CD4-positive, alpha-beta T cell treated with Interleukin-6 for 4 hours (primary cell): ENCODE measurements around the gene GOLGA6L26.
"Not testable (repeated sequence)": the region's sequence is repeated elsewhere in the genome, so short reads cannot be mapped to it uniquely, and the experiment has no call there.

Experiments
- DNase-seq: peaks from one replicate; pipeline ENCODE4 v3.0.0-alpha.2; 2020; ENCODE audit warnings: mixed read lengths

Gene GOLGA6L26, protein sequence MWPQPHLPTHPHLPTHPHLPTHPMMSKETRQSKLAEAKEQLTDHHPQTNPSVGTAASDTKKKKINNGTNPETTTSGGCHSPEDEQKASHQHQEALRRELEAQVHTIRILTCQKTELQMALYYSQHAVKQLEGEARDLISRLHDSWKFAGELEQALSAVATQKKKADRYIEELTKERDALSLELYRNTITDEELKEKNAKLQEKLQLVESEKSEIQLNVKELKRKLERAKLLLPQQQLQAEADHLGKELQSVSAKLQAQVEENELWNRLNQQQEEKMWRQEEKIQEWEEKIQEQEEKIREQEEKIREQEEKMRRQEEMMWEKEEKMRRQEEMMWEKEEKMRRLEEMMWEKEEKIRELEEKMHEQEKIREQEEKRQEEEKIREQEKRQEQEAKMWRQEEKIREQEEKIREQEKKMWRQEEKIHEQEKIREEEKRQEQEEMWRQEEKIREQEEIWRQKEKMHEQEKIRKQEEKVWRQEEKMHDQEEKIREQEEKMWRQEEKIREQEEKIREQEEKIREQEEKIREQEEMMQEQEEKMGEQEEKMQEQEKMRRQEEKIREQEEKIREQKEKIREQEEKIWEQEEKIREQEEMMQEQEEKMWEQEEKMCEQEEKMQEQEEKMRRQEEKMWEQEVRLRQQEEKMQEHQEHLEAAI

DNA sequence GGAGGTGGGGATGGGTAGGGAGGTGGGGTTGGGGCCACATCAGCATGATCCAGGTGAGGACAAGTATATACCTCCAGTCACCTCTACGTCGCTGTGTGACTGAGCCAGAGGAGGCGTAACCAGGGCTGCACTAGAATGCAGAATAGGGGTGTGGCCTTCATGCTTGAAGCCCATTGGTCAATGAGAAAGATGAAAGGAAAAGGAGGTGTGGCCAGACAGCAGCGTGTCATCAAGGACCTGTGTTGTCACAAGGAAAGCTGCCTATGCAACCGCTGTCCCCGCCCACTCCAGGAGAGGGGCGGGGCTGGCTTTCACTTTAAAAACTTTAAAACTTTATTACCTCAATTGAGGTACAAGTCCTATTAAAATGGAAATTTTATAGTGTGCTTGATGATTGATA is at the start of gene GOLGA6L26:
Gene GOLGA6L26, minus strand, starts transcription at position 101 of the 400 bp plus-strand sequence. Its CDS starts 61 bp downstream, at position 40.
- DNase-seq, result not testable (repeated sequence)

DNA sequence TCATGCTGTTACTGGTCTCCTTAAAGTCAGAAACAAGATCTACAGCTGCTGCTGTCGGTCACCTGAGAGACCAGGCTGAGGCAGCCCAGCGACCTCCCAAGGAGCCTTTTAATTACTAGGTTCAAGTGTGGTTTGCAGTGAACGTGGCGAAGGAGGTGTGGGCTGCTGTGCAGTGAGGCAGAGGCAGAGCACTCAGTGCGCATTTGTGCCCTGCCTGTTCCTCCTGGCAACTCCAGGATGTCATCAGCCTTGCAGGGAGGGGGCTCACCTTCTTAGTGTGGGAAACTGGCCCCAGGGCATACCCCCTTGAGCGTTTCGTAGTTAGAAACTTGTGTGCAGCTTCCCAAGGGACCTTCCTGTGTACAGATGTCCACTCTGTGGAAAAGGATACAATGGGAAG is 47.2 kb upstream of the GOLGA6L26 start:
- DNase-seq, result not testable (repeated sequence)

DNA sequence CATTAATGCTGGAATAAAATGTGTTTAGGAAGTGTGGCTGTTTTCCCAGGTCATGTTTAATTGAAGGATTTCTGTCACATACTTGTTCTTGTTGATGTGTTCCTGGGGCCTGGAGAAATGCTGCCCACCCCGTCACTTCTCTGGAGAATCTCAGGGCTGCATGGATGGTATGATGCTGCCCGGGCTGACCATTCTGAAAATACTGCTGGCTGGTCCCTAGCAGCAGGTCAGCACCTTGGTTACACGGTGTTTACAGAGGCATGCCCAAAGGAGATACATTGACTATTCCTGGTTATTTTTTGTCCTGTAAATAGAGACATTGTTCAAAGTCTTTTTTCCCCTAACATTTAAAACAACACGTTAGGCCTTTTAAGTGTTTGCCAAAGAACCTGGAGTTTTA is 46.7 kb upstream of the GOLGA6L26 start:
- DNase-seq, result not testable (repeated sequence)

DNA sequence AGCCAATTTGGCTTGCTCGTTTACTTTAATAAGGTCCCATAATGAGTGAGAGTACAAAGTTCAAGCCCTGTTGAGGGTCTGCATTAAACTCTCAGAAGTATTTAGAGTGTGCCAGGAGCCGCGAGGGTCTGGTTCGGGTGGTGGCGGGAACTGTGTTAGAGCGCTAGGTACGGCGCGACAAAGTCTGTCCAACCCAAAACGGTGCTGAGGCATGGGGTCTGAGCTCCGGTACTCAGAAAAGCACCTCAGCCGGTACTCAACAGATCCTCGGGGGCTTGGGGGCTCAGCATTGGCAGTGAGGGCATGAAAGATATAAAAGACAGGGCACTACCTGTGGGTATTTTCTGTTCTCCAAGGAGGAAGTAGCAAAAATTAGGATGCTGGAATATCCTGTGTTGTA is 45.0 kb upstream of the GOLGA6L26 start:
- not testable (repeated sequence) for DNase-seq

DNA sequence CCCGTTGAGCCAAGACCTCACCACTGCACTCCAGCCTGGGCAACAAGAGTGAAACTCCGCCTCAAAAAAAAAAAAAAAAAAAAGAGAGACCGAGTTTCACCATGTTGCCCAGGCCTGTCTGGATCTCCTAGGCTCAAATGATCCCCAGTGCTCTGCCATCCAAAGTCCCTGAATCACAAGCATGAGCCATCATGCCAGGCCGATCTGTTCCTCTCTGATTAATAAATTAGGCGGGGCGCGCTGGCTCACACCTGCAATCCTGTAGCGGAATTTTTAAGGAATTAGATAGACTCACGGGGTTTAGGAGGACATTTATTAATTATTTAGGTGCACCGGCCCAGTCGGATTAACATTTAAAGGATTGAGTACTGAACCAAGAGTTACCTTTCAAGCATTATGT is 40.2 kb upstream of the GOLGA6L26 start:
- DNase-seq, result not testable (repeated sequence)

DNA sequence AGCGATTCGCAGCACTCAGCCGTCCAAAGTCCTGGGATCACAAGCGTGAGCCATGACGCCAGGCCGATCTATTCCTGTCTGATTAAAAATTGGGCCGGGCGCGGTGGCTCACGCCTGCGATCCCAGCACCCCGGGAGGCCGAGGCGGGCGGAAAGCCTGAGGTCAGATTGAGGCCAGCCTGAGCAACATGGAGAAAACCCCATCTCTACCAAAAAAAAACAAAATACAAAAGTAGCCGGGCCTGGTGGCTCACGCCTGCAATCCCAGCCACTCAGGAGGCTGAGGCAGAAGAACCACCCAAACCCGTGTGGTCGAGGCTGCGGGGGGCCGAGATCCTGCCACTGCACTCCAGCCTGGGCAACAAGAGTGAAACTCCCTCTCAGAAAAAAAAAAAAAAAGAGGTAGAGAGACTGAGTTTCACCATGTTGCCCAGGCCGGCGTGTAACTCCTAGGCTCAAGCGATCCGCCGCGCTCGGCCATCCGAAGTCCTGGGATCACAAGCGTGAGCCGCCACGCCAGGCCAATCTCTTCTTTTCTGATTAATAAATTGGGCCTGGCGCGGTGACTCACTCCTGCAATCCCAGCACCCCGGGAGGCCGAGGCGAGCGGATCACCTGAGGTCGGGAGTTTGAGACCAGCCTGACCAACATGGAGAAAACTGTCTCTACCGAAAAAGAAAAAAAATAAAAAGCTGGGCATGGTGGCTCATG is 39.0 kb upstream of the GOLGA6L26 start:
- DNase-seq, result not testable (repeated sequence)

DNA sequence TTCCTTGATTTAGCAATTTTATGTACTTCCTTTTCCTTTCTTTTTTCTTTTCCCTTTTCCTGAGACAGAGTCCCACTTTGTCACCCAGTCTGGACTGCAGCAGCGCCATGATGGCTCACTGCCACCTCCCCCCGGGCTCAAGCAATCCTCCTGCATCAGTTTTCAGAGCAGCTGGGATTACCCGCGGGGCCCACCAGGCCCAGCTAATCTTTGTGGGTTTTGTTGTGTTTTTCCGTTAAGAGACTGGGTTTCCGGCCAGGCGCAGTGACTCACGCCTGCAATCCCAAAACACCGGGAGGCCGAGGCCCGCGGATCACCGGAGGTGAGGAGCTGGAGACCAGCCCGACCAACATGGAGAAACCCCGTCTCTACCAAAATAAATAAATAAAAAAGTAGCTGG is 38.3 kb upstream of the GOLGA6L26 start:
- no peak for DNase-seq

DNA sequence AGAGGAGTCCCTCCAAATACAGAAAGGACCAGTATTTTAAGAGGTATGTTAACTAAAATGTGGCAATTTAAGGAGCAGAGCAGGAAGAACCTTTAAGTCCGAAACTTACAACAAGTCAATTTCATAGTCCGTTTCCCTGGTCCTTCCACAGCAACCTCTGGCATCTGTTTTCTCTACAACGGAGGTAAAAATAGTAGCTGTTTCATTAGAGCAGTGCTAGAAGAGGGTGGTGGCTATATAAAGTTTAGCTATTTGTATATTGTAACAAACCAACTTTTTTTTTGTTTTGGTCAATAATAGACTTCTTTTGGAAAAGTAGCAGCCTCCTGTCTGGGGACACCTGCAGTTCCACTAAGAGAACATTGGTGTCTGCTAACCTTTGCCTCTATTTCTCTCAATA is 37.9 kb upstream of the GOLGA6L26 start:
- DNase-seq, result not testable (repeated sequence)

DNA sequence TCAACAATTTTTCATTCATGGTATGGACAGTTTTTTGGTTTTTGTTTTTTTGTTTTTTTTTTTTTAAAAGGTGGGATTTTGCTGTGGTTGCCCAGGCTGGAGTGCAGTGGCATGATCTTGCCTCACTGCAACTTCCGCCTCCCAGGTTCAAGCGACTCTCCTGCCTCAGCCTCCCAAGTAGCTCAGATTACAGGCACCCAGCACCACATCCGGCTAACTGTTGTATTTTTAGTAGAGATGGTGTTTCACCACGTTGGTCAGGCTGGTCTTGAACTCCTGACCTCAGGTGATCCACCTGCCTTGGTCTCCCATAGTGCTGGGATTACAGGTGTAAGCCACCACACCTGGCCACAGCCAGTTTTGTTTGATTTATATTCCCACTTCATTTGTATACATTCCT is 37.1 kb upstream of the GOLGA6L26 start:
- not testable (repeated sequence) for DNase-seq

DNA sequence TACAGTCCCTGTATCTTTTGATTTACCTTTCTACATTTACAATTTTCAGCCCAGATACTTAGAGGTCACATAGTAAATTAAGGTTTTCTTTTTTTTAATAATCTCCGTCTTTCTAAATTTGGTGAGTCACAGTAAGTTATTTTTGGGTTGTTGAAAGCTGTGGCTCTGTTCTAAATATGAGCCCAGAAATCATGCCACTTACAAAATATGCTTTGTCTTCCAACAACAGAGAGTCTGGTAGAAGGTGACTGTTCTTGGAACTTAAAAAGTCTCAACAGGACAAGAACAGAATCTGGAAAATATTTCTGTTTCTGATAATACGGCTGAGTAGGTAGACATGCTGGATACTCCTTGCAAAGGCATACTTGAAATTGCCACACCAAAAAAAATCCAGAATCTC is 36.6 kb upstream of the GOLGA6L26 start:
- DNase-seq, result no peak

DNA sequence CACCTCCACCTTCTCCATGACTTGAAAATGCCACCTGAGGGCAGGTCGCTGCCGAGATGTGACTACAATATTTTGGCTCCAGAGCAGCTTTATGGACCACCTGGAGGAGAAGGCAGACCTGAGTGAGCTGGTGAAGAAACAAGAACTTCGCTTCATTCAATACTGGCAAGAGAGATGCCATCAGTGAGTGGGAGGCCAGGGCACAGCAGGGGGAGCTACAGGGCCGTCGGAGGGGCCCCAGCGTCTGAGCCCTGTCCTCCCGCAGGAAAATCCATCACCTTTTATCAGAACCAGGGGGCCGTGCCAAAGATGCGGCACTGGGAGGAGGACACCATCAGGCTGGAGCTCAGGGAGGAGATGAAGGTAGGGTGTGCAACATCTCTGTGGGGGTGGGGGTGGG is 30.3 kb upstream of the GOLGA6L26 start:
- DNase-seq, result not testable (repeated sequence)

DNA sequence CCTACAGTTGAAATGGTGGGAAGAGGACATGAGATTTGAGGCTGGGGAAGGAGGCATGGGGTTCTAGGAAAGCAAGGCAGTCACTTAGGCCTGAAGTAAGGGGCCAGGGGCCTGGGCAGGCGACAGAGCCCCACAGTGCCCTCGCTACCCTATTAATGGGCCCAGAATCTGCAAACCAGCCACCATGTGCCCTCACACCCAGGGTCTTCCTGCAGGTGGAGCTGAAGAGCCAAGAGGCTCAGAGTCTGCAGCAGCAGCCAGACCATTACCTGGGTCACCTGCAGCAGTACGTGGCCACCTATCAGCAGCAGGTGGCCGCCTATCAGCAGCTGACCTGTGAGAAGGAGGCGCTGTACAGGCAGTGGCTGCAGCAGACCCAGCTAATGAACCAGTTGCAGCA is 28.6 kb upstream of the GOLGA6L26 start:
- not testable (repeated sequence) for DNase-seq

DNA sequence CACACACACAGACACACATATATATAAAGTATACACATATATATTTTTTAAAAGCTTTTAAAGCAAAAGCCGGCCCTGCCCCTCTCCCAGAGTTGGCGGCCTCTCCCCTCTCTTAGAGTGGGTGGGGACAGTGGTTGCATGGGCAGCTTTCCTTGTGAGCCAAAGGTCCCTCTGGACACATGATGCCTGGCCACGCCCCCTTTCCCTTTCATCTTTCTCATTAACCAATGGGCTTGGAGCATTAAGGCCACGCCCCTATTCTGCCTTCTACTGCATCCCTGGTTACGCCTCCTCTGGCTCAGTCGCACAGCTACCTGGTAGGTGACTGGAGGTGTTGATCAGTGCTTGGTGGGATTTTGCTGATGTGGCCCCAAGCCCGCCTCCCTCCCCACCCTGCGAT is 20.5 kb upstream of the GOLGA6L26 start, which contains the start of gene GOLGA8S:
Gene GOLGA8S, plus strand, starts transcription at position 301 of the 400 bp plus-strand sequence. Its CDS starts 62 bp downstream, at position 363.
- DNase-seq, result not testable (repeated sequence)

DNA sequence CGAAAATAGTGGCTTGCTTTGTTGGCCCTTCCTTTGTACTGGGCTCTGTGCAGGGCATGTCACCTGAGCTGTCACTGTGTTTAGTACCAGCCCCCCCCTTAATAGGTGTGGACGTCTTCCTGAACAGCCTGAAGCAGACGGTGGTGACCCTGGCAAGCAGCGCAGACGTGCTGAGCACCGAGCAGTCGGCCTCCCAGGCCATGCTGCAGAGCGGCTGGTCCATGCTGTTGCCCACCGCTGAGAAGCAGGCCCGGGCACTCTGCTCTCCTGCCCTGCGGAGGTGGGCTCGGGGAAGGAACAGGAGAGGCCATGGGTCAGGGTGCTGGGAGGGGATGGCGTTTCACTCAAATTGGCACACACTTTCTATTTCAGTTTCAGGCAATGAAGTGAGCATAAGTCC is 22.8 kb downstream of the GOLGA6L26 start:
- not testable (repeated sequence) for DNase-seq

DNA sequence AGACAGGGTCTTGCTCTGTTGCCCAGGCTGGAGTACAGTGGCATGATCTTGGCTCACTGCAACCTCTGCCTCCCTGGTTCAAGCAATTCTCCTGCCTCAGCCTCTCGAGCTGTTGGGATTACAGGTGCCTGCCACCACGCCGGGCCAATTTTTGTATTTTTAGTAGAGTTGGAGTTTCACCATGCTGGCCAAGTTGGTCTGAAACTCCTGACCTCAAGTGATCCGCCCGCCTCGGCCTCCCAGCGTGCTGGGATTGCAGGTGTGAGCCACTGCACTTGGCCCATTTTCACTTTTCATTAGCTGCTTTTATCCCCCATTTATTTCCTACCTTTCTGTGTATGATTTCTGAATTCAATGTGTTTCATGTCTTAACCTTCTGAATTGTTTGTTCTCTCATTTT is 28.1 kb downstream of the GOLGA6L26 start:
- not testable (repeated sequence) for DNase-seq

DNA sequence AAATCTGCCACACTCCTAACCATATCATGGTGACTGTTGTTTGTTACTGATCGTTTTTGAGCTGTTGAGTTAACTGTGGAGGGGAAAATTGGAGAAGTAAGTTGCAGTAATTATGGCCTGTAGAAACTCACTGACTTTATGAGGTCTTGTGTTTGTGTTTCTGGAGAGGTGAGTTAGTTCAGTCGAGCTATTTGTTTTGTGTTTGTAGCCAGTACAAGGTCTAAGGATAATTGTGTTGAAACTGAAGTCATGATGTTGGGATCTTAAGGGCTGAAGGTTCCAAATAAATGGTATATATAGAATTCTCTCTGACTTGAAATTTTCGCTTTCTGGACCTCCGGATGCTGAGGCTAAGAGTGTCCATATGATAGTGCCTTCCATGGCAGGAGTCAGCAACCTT is 29.2 kb downstream of the GOLGA6L26 start:
- DNase-seq, result not testable (repeated sequence)

DNA sequence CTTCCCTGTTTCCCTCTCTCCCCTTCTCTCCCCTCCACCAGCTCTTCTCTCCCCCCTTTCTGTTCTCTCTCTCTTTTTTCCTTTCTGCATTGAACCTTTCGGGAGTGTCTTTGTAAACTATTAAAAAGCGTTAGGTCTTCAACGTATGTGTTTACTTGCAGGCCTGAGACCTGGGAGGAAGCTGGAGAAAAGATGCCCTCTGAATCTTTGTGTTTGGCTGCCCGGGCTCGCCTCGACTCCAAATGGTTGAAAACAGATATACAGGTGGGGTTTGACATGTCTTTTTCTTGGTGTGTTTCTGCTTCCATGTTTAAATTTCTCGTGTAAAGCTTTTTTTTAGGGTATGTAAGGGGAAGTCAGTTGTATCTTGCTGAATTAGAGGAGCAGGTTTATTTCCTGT is 29.7 kb downstream of the GOLGA6L26 start:
- not testable (repeated sequence) for DNase-seq

DNA sequence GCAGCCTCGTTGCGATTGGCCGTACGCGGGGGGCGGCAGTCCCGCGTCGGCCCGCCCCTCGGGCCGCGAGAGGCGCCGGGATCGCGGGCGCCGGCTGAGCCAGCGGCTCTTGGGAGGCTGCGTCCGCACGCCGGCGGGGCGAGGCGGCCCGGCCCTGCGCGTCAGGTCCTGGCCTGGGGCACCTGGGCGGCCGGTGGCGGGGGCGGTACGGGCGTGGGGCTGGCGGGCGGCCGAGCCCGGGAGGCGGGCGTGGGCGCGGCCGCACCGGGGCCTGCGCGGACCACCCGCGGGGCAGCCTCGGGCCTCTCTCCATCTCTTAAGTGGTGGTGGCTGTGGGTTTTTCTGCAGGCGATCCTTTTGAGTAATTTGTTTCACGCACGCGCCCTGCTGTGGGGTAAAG is 30.3 kb downstream of the GOLGA6L26 start:
- DNase-seq, result peak; percentile 44

DNA sequence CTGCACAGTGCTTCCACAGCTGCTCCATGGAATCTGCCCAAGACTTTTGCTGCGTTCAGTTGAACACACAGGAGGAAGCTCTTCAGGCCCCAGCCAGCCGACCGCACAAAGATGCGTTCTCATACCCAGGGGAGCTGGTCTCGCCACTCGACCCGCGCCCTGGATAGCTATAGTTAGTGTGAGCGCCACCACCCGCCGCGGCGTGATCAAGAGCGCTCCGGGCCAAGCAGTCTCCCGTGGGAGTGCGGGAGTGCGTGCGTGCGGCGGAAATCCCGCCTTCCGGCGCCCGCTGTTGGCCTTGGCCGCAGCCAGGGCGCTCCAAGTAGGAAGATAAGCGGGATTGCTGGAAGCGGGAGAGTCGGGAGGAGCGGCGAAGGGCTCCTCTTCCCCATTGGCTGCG is 30.8 kb downstream of the GOLGA6L26 start:
- DNase-seq, result not testable (repeated sequence)
